ENCODE data around the gene API5.

- no peak for TF ChIP-seq EZH2phosphoT487 (IDR thresholded peaks at IDR 0.05; ENCODE audit: borderline replicate concordance)
- TF ChIP-seq CTCF (conservative IDR thresholded peaks at IDR 0.05; ENCODE audit: low read length) = no peak
Observed at GRCh38 chr11:43341159-43341558, 29.4 kb downstream of the API5 start.
